Peyer's patch (tissue), 4 donors: ENCODE measurements around the gene PDE4D.

ENCODE experiments used
- POLR2A ChIP-seq, 2 donors: fragments of 450-650 bp; IDR thresholded peaks; one replicate each; pipeline ENCODE4 v1.5.1; 2017; ENCODE audit warnings: antibody characterized with exemption in 2 of 2, mild to moderate bottlenecking in 2 of 2, moderate library complexity in 2 of 2
- TF ChIP-seq, protein P1 (sequence below), 6 experiments: fragments of 450-650 bp in 4 of 6; fragments of 200-600 bp in 2 of 6; sonication (generic) in 1 of 6; IDR thresholded peaks; one replicate each; pipeline ENCODE4 v1.5.1; 2017 to 2019; ENCODE audit warnings: antibody characterized with exemption in 6 of 6, mild to moderate bottlenecking in 3 of 6, moderate library complexity in 1 of 6

DNA sequence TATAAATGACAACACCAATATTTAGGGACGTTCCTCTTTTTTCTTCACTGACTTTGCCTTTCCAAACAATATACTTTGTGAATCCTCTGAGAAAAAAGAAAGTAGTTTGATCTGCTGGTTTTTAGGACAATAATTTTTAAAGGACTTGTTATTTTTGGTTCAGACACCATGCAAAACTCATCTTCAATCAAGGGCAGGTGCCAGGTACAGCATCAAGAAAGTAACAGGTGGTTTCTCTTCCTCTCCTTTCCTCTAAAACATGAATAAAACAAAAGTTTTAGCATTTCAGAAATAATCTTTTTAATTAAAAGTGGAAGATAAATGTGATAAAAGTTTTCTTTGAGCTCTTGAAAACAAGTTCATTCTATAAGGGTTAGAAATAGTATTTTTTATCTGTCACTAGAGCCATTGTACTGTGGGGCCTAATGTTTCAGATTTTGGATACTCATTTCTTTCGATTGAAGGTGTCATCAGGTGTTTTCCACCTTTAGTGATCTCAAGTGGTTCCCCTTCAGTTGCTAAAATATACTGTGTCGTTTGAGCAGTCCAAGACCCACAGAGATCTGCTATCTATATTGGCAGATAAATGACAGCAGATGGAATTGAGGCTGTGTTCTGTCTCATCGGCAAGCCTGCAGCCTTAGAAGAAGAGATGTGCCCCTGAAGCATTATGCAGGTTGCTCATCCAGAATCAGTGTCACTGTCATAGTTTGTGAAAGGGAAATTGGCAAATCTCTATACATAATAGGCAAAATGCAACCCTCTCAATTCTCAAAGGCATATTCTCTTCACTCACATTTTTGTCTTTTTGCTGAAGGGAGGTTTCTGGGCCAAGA is 499.7 kb downstream of the PDE4D start:
- TF ChIP-seq, protein P1, sequence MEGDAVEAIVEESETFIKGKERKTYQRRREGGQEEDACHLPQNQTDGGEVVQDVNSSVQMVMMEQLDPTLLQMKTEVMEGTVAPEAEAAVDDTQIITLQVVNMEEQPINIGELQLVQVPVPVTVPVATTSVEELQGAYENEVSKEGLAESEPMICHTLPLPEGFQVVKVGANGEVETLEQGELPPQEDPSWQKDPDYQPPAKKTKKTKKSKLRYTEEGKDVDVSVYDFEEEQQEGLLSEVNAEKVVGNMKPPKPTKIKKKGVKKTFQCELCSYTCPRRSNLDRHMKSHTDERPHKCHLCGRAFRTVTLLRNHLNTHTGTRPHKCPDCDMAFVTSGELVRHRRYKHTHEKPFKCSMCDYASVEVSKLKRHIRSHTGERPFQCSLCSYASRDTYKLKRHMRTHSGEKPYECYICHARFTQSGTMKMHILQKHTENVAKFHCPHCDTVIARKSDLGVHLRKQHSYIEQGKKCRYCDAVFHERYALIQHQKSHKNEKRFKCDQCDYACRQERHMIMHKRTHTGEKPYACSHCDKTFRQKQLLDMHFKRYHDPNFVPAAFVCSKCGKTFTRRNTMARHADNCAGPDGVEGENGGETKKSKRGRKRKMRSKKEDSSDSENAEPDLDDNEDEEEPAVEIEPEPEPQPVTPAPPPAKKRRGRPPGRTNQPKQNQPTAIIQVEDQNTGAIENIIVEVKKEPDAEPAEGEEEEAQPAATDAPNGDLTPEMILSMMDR (IDR thresholded peaks at IDR 0.05): no peak
- no peak for TF ChIP-seq POLR2A (IDR thresholded peaks at IDR 0.05)
